ENCODE measurements around the gene CLEC4G.
"Not testable (repeated sequence)": the region's sequence is repeated elsewhere in the genome, so short reads cannot be mapped to it uniquely, and the experiment has no call there.

Gene CLEC4G

DNA sequence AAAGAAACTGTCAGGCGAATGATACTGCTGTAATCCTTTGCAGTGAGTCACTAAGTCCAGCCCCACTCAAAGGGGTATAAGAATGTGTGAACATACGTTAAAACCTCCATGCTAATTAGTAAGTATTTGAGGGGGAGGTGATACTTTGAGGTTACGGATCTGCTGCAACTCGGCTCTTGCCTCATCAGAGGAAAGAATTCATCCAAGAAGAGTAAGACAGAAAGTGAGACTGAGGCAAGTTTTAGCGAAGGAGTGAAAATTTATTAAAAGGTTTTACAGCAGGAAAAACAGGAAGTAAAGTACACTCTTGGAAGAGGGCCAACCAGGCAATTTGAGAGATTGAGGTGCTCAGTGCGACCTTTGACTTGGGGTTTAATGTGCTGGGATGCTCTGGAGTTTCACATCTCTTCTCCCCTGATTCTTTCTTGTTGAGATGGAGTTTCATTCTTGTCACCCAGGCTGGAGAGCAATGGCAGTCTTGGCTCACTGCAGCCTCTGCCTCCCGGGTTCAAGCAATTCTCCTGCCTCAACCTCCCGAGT lies 40.9 kb upstream of the CLEC4G start:
- POLR2A ChIA-PET, result no interaction called here
- CTCF ChIA-PET, result no interaction called here
- DNase-seq (ENCODE audit: extremely low spot score), result peak; percentile 66
- TF ChIP-seq, protein P1, sequence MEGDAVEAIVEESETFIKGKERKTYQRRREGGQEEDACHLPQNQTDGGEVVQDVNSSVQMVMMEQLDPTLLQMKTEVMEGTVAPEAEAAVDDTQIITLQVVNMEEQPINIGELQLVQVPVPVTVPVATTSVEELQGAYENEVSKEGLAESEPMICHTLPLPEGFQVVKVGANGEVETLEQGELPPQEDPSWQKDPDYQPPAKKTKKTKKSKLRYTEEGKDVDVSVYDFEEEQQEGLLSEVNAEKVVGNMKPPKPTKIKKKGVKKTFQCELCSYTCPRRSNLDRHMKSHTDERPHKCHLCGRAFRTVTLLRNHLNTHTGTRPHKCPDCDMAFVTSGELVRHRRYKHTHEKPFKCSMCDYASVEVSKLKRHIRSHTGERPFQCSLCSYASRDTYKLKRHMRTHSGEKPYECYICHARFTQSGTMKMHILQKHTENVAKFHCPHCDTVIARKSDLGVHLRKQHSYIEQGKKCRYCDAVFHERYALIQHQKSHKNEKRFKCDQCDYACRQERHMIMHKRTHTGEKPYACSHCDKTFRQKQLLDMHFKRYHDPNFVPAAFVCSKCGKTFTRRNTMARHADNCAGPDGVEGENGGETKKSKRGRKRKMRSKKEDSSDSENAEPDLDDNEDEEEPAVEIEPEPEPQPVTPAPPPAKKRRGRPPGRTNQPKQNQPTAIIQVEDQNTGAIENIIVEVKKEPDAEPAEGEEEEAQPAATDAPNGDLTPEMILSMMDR (IDR thresholded peaks at IDR 0.05; ENCODE audit: control extremely low read depth, extremely low read depth, low read depth, missing control alignments), result no peak

DNA sequence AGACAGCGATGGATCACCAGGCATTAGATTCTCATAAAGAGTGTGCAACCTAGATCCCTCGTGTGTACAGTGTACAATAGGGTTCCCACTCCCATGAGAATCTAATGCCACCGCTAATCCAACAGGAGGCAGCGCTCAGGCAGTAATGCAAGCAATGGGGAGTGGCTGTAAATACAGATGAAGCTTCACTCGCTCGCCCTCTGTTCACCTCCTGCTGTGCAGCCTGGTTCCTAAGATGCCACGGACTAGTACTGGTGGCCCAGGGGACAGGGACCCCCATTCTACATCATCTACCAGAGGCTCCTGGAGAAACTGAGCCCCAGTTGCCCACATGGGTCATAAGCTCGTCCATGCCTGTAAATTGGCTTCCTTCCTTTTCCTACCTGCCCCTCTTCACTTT lies 39.2 kb upstream of the CLEC4G start:
- POLR2A ChIA-PET, result no interaction called here

DNA sequence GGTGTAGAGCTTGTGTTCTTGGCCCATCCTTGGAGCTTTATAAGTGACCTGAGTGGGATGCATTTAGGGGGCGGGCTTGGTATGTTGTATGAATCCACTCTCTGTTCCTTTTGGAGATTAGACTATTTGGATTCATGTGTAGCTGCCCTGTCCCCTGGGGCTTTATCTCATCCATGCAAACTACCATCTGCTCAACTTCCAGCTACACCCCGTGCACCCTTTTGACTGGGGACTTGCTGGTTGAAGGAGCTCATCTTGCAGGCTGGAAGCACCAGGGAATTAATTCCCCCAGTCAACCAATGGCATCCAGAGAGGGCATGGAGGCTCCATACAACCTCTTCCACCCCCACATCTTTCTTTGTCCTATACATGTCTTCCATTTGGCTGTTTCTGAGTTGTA lies 37.3 kb upstream of the CLEC4G start:
- DNase-seq (ENCODE audit: extremely low spot score), result no peak
- ChIA-PET POLR2A (no interaction called here), CTCF (interaction anchor here (1.3 kb wide), 1 partner anchor 89 kb away, joined by 5 read pairs; the partner anchor contains the start of gene TRAPPC5)
- TF ChIP-seq, protein P1 (IDR thresholded peaks at IDR 0.05; ENCODE audit: control extremely low read depth, extremely low read depth, low read depth, missing control alignments), result no peak

More for the DNA sequence above, 39.2 kb upstream of the CLEC4G start:
- no peak for DNase-seq (ENCODE audit: extremely low spot score)
- CTCF ChIA-PET, result interaction anchor here (1.6 kb wide), 1 partner anchor 8 kb away, joined by 4 read pairs; the partner anchor contains the start of gene CLEC4M
- TF ChIP-seq, protein P1 (IDR thresholded peaks at IDR 0.05; ENCODE audit: control extremely low read depth, extremely low read depth, low read depth, missing control alignments), result no peak

DNA sequence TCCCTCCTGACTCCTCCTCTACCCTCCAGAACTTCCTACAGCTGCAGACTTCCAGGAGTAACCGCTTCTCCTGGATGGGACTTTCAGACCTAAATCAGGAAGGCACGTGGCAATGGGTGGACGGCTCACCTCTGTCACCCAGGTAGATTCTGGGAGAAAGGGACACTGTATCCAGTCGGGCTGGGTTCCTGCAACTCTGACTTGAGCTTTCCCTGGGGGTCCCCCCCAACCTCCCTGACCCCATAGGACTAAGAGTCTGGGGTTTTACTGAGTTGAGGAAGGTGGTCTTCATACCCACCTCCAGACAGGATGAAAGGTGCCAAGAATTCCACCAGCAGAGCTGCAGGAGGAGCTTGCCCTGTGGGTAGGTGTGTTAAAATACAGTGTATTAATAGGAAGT lies 35.6 kb upstream of the CLEC4G start:
- ChIA-PET POLR2A (no interaction called here), CTCF (interaction anchor here (0.9 to 1.7 kb wide), 3 partner anchors 9 to 87 kb away, joined by 4 to 6 read pairs (median 5); partner anchors contain the start of gene TRAPPC5)

DNA sequence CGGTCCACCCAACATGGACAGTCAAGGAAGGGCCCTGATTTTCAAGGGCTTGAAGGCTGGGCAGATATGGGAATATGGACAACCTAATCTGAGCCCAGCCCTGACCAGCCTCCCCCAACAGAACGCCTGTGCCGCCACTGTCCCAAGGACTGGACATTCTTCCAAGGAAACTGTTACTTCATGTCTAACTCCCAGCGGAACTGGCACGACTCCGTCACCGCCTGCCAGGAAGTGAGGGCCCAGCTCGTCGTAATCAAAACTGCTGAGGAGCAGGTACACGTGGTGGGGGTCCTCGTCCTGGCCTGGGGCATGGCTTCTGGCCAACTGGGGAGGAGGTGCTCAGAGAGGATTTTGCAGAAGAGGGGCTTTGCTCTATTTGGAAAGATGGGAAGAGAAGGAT lies 34.6 kb upstream of the CLEC4G start:
- CTCF ChIA-PET, result interaction anchor here (1.7 kb wide), 1 partner anchor 10 kb away, joined by 6 read pairs; no protein-coding TSS in a partner anchor
- DNase-seq (ENCODE audit: extremely low spot score), result no peak
- POLR2A ChIA-PET, result interaction anchor here (1.6 kb wide), 1 partner anchor 65 kb away, joined by 4 read pairs; the partner anchor contains the start of gene FCER2
- TF ChIP-seq, protein P1 (IDR thresholded peaks at IDR 0.05; ENCODE audit: control extremely low read depth, extremely low read depth, low read depth, missing control alignments), result no peak

More for the DNA sequence above, 35.6 kb upstream of the CLEC4G start:
- DNase-seq (ENCODE audit: extremely low spot score), result no peak
- TF ChIP-seq, protein P1 (IDR thresholded peaks at IDR 0.05; ENCODE audit: control extremely low read depth, extremely low read depth, low read depth, missing control alignments), result no peak

DNA sequence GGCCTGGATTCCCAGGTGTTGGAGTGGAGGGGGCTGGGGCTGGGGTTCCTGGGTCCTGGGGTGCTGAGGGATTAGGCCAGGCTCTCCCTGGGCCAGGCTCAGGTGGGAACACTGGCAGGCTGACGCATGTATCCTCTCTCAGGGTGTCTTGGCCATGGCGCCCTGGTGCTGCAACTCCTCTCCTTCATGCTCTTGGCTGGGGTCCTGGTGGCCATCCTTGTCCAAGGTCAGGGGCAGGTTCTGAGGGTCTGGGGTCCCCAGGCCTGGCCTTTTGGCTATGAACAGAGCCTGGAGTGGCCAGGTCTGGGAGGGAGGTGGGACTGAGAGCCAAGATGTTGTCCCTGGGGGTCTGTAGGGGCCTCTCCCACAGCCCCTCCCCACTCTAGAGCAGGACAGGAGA lies 33.1 kb upstream of the CLEC4G start:
- CTCF ChIA-PET; DNase-seq (ENCODE audit: extremely low spot score); POLR2A ChIA-PET: not testable (repeated sequence)

DNA sequence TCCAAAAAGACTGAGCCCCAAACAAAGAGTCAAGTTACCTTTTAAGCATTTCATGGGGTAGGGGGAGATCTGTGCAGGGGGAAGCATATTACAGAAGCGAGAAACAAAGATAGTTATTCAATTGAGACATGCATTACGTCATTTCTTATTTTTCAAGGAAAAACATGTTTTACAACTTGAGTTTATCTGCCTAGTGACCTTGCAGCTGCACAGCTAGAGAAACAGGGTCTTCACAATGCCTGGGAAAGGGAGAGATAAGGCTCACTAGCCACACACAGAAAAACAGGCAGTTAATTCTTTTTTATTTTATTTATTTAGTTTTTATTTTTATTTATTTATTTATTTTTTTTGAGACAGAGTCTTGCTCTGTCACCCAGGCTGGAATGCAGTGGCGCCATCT lies 32.2 kb upstream of the CLEC4G start:
- POLR2A ChIA-PET; DNase-seq (ENCODE audit: extremely low spot score); CTCF ChIA-PET: not testable (repeated sequence)

DNA sequence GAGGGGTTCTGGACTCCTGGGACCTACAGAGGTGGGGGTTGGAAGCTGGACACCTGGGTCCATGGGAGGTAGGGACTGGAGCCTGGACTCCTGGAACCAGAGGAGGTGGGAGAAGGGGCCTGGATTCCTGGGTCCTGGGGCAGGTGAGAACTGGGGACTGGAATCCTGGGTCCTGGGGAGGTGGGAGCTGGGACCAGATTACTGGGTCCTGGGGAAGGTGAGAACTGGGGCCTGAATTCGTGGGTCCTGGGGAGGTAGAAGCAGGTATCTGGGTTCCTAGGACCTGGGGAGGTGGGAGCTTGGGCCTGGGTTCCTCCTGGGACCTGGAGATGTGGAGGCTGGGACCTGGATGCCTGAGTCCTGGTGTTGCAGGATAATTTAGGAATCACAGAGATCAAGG lies 31.8 kb upstream of the CLEC4G start:
- POLR2A ChIA-PET, result no interaction called here
- TF ChIP-seq, protein P1 (IDR thresholded peaks at IDR 0.05; ENCODE audit: control extremely low read depth, extremely low read depth, low read depth, missing control alignments), result no peak
- CTCF ChIA-PET, result interaction anchor here (1.1 to 1.4 kb wide), 2 partner anchors 8 to 13 kb away, joined by 3 to 4 read pairs; no protein-coding TSS in a partner anchor
- DNase-seq (ENCODE audit: extremely low spot score), result no peak
